B cell (primary cell): ENCODE data around the gene ZBTB16. TPM values are rescaled to one million over a fixed set of nuclear protein-coding genes. Genes with fewer than 3 reads are reported as not detected.

ENCODE experiments used
- ATAC-seq: fragments of 200-7000 bp; cut with Tn5 transposase; one replicate; pipeline ENCODE4 v1.10.0; 2021; ENCODE audit warnings: low read depth, mild to moderate bottlenecking, moderate number of reproducible peaks, moderate library complexity
- CTCF ChIA-PET: fragments of 350-600 bp; sonication (Branson Sonifier 250); formaldehyde crosslinking; loops from one replicate; lab custom pipeline; 2021; ENCODE audit warnings: antibody characterized with exemption, inconsistent platforms; lab: Charles Lee
- POLR2A ChIA-PET: fragments of 350-600 bp; sonication (Branson Sonifier 250); formaldehyde crosslinking; loops from one replicate; lab custom pipeline; 2021; ENCODE audit warnings: antibody characterized with exemption; lab: Charles Lee
- DNase-seq: peaks from one replicate; pipeline ENCODE4 v3.0.0; 2013
- H2AFZ ChIP-seq: 2 replicates; pipeline ENCODE4 v1.6.1; 2012; ENCODE audit warnings: mild to moderate bottlenecking, low read depth, low read length; ENCODE audit not compliant: insufficient read depth, poor library complexity, severe bottlenecking
- H3K27ac ChIP-seq, 2 donors: 1 replicate in 1 of 2; 2 replicates in 1 of 2; pipeline ENCODE4 v1.5.1; 2012 to 2013; ENCODE audit warnings: low read length in 2 of 2, mild to moderate bottlenecking in 2 of 2, moderate library complexity in 1 of 2
- H3K27me3 ChIP-seq, 4 experiments: fragments of 200-600 bp in 1 of 4; sonication (generic) in 1 of 4; replicated peaks in 1 of 4; 1 replicate in 2 of 4; 2 replicates in 2 of 4; pipeline versions ENCODE4 v1.6.1 to v1.7.0; 2013 to 2016; ENCODE audit warnings: low read length in 3 of 4, mild to moderate bottlenecking in 2 of 4, mixed read lengths in 1 of 4, moderate library complexity in 1 of 4; ENCODE audit not compliant: insufficient read depth in 4 of 4, control insufficient read depth in 3 of 4; ENCODE audit errors: control extremely low read depth in 1 of 4
- H3K36me3 ChIP-seq, 2 experiments: replicated peaks in 1 of 2; 1 replicate in 1 of 2; 2 replicates in 1 of 2; pipeline versions ENCODE4 v1.6.1 to v1.7.1; 2013; ENCODE audit warnings: low read length in 1 of 2; ENCODE audit not compliant: insufficient read depth in 2 of 2, control insufficient read depth in 1 of 2; ENCODE audit errors: control extremely low read depth in 1 of 2, extremely low read depth in 1 of 2
- H3K4me1 ChIP-seq, 2 donors: fragments of 200-600 bp in 1 of 2; sonication (generic) in 1 of 2; 1 replicate in 1 of 2; 2 replicates in 1 of 2; pipeline versions ENCODE4 v1.5.1 to v1.6.1; 2013 to 2017; ENCODE audit warnings: low read length in 2 of 2; ENCODE audit not compliant: control insufficient read depth in 2 of 2, insufficient read depth in 2 of 2
- H3K4me2 ChIP-seq: replicated peaks from 2 replicates; pipeline ENCODE3; 2012; ENCODE audit warnings: mild to moderate bottlenecking, low read depth, low read length; ENCODE audit not compliant: poor library complexity, severe bottlenecking
- H3K4me3 ChIP-seq, 5 experiments: fragments of 200-600 bp in 1 of 5; sonication (generic) in 1 of 5; 1 replicate in 3 of 5; 2 replicates in 2 of 5; pipeline versions ENCODE4 v1.5.1 to v1.7.0; 2011 to 2016; ENCODE audit warnings: low read length in 4 of 5, mild to moderate bottlenecking in 4 of 5, low read depth in 2 of 5, control low read depth in 1 of 5, moderate library complexity in 1 of 5; ENCODE audit not compliant: insufficient read depth in 1 of 5; ENCODE audit errors: control extremely low read depth in 1 of 5, extremely low read depth in 1 of 5
- H3K79me2 ChIP-seq: fragments of 200-600 bp; sonication (generic); one replicate; pipeline ENCODE4 v1.6.0; 2016; ENCODE audit warnings: low read length; ENCODE audit not compliant: control insufficient read depth, insufficient read depth
- H3K9ac ChIP-seq: fragments of 200-600 bp; sonication (generic); 2 replicates; pipeline ENCODE4 v1.6.1; 2017; ENCODE audit warnings: mild to moderate bottlenecking, low read length, moderate library complexity
- H3K9me3 ChIP-seq, 3 donors: one replicate each; pipeline versions ENCODE4 v1.6.1 to v1.7.1; 2013; ENCODE audit warnings: low read length in 2 of 3; ENCODE audit not compliant: control insufficient read depth in 2 of 3, insufficient read depth in 1 of 3; ENCODE audit errors: control extremely low read depth in 1 of 3
- H4K20me1 ChIP-seq: 2 replicates; pipeline ENCODE4 v1.6.0; 2012; ENCODE audit warnings: mild to moderate bottlenecking, low read length; ENCODE audit not compliant: insufficient read depth, control insufficient read depth, poor library complexity, severe bottlenecking
- H3K27ac Mint-ChIP-seq: one replicate; pipeline ENCODE4 v1.8.0; 2021; ENCODE audit warnings: mixed read lengths
- H3K27me3 Mint-ChIP-seq: one replicate; pipeline ENCODE4 v1.8.0; 2021; ENCODE audit warnings: mixed read lengths
- H3K4me1 Mint-ChIP-seq: one replicate; pipeline ENCODE4 v1.8.0; 2021; ENCODE audit warnings: mixed read lengths
- H3K4me3 Mint-ChIP-seq: one replicate; pipeline ENCODE4 v1.8.0; 2021; ENCODE audit warnings: mixed read lengths
- H3K9me3 Mint-ChIP-seq: one replicate; pipeline ENCODE4 v1.8.0; 2022; ENCODE audit warnings: mixed read lengths; ENCODE audit not compliant: insufficient read depth
- CTCF ChIP-seq: fragments of 200-600 bp; IDR thresholded peaks from one replicate; pipeline ENCODE4 v1.8.0; 2022; ENCODE audit warnings: antibody characterized with exemption, mild to moderate bottlenecking
- EZH2 ChIP-seq: IDR thresholded peaks from 2 replicates; pipeline ENCODE4 v1.6.1; 2012; ENCODE audit warnings: borderline replicate concordance, low read depth, mild to moderate bottlenecking, moderate library complexity, low read length; ENCODE audit not compliant: insufficient read depth, poor library complexity, severe bottlenecking
- WGBS: methylation state at CpG from one replicate; pipeline ENCODE4 v1.1.5; 2013; ENCODE audit warnings: missing lambda C conversion rate; ENCODE audit not compliant: insufficient coverage; 5-methylcytosine and 5-hydroxymethylcytosine counted together
- intact Hi-C: fragments of 100-400 bp; cut with micrococcal nuclease; formaldehyde crosslinking; loops from one replicate; pipeline ENCODE4 v1.10.0; 2022
- polyA plus RNA-seq: library from polyadenylated mRNA; depleted of rRNA; stranded (reverse); fragments of >200 nt; gene quantifications from 2 replicates; pipeline ENCODE4 v1.2.3, GENCODE V29; 2012
- total RNA-seq, 2 donors: library from RNA; stranded (reverse); fragments of 120-200 nt in 1 of 2; gene quantifications; 1 replicate in 1 of 2; 2 replicates in 1 of 2; pipeline versions ENCODE4 v1.2.3 to v1.2.4, GENCODE V29; 2013 to 2022

ZBTB16 gene
- total and polyA plus RNA-seq, 2 donors (not counting 1 experiment from before 2014, with no cell fraction given), result 16.0 to 20.6 TPM

- no peaks in the 10 kb centered on the region for H3K36me3 ChIP-seq
- no peak overlapping the region for H3K27ac ChIP-seq
- H3K27ac Mint-ChIP-seq, result peak overlapping the region; percentile 15
- ChIA-PET POLR2A (interaction anchor here (0.7 to 0.8 kb wide), 3 partner anchors 57 to 245 kb away, joined by 3 to 6 read pairs (median 4); no protein-coding TSS in a partner anchor), CTCF (interaction anchor here (0.9 to 2.2 kb wide), 3 partner anchors 13 to 95 kb away, joined by 3 to 10 read pairs (median 8); no protein-coding TSS in a partner anchor)
- H3K27me3 ChIP-seq, result no peaks in the 10 kb centered on the region
- no peak overlapping the region for H2AFZ ChIP-seq
- no peak overlapping the region for H3K9ac ChIP-seq
- H3K4me3 ChIP-seq, result no peak overlapping the region
- ATAC-seq, result no peak
- no peak for DNase-seq
- no peaks in the 10 kb centered on the region for H4K20me1 ChIP-seq
- TF ChIP-seq EZH2, result no peak
- no peak for TF ChIP-seq CTCF
- peak overlapping the region; percentile 20 for H3K4me2 ChIP-seq
- no peaks in the 10 kb centered on the region for H3K9me3 ChIP-seq
- peaks cover 7% of the 10 kb centered on the region for H3K27me3 Mint-ChIP-seq
- 86% methylated on average over 7 of the region's 7 CpGs for WGBS
- H3K9me3 Mint-ChIP-seq, result no peaks in the 10 kb centered on the region
- intact Hi-C loops, result no loop called here
- H3K4me3 Mint-ChIP-seq, result no peak overlapping the region
- H3K4me1 Mint-ChIP-seq, result peaks cover 85% of the 10 kb centered on the region
- H3K4me1 ChIP-seq, result peaks cover 77 to 84% of the 10 kb centered on the region in 2 donors
- no peaks in the 10 kb centered on the region for H3K79me2 ChIP-seq
Observed at GRCh38 chr11:114165326-114166230, 106.1 kb downstream of the ZBTB16 start.

DNA sequence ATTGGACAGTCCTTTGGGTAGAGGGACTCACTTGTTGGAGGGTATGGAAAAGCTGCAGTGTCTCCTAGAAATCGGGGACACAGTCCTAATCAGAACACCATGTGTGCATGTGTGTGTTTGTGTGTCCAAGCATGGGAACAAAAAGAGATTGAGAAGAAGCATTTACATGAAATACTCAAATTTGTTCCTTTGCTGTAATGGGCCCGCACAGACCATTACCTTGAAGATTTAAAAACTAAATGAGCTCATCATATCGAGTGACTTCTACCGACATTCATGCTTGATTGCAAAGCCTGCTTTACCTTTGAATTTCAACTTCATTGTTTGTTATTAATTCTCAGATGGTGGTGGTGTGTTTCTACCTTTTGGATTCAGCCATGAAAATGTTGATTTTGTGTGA lies 106.9 kb downstream of the ZBTB16 start:
- Histone ChIP-seq H3K9me3 (no peaks in the 10 kb centered on the region), H3K4me3 (peak overlapping the region in 1 of 5 experiments; percentile 40), H3K79me2 (no peaks in the 10 kb centered on the region), H3K27ac (no peak overlapping the region), H3K9ac (no peak overlapping the region), H4K20me1 (no peaks in the 10 kb centered on the region), H2AFZ (no peak overlapping the region), H3K36me3 (no peaks in the 10 kb centered on the region), H3K27me3 (no peaks in the 10 kb centered on the region), H3K4me2 (peak overlapping the region; percentile 56), H3K4me1 (peaks cover 76 to 81% of the 10 kb centered on the region in 2 donors)
- intact Hi-C loops, result no loop called here
- TF ChIP-seq EZH2, result no peak
- no peak for TF ChIP-seq CTCF
- ATAC-seq (no peak), DNase-seq (no peak)
- peaks cover 83% of the 10 kb centered on the region for H3K4me1 Mint-ChIP-seq
- H3K4me3 Mint-ChIP-seq, result no peak overlapping the region
- peaks cover 7% of the 10 kb centered on the region for H3K27me3 Mint-ChIP-seq
- ChIA-PET CTCF (interaction anchor here (0.9 to 2.2 kb wide), 4 partner anchors 13 to 94 kb away, joined by 3 to 10 read pairs (median 6); no protein-coding TSS in a partner anchor), POLR2A (interaction anchor here (0.7 to 1.1 kb wide), 2 partner anchors 13 to 244 kb away, joined by 3 read pairs; no protein-coding TSS in a partner anchor)
- H3K9me3 Mint-ChIP-seq, result no peaks in the 10 kb centered on the region
- WGBS, result 100% methylated on average over 1 of the region's 4 CpGs
- H3K27ac Mint-ChIP-seq, result no peak overlapping the region
